Posterior cingulate gyrus (tissue), 11 donors: Measurements from ENCODE around the gene DTD1.
"Not testable (repeated sequence)": the region's sequence is repeated elsewhere in the genome, so short reads cannot be mapped to it uniquely, and the experiment has no call there.

Experiments
- DNase-seq, 10 donors: peaks; one replicate each; pipeline versions ENCODE4 v3.0.0 to v3.0.0-alpha.2; 2020 to 2021; ENCODE audit warnings: mixed read lengths in 3 of 10
- intact Hi-C: fragments of 100-400 bp; cut with DNase I; formaldehyde crosslinking; loops from one replicate; pipeline ENCODE4 v1.15.1; 2023

Gene DTD1

GRCh38 chr20:18780385-18781130 lies 192.7 kb downstream of the DTD1 start:
- intact Hi-C loops: no loop called here
- DNase-seq: no peak

GRCh38 chr20:18781509-18781908 lies 193.7 kb downstream of the DTD1 start:
- DNase-seq: no peak
- intact Hi-C loops: no loop called here

- no peak for DNase-seq
- intact Hi-C loops: no loop called here
Measured at GRCh38 chr20:18783385-18783959, 195.6 kb downstream of the DTD1 start.

GRCh38 chr20:18787046-18787445 lies 199.2 kb downstream of the DTD1 start:
- DNase-seq, intact Hi-C loops: not testable (repeated sequence)

- intact Hi-C loops: no loop called here
- no peak for DNase-seq
Measured at GRCh38 chr20:18788021-18788420, 200.2 kb downstream of the DTD1 start.

- intact Hi-C loops: loop anchor here (10.0 kb wide), 1 partner anchor 874 kb away; no protein-coding TSS in a partner anchor
- no peak for DNase-seq
Measured at GRCh38 chr20:18790787-18791186, 202.9 kb downstream of the DTD1 start.

GRCh38 chr20:18793625-18794427 lies 206.0 kb downstream of the DTD1 start:
- DNase-seq: peak; percentile 84 to 98 (median 92)
- intact Hi-C loops: loop anchor here (10.0 kb wide), 1 partner anchor 871 kb away; no protein-coding TSS in a partner anchor

GRCh38 chr20:18794428-18794787 lies 206.6 kb downstream of the DTD1 start:
- intact Hi-C loops: loop anchor here (10.0 kb wide), 1 partner anchor 870 kb away; no protein-coding TSS in a partner anchor
- DNase-seq: no peak

- intact Hi-C loops: loop anchor here (10.0 kb wide), 1 partner anchor 869 kb away; no protein-coding TSS in a partner anchor
Measured at GRCh38 chr20:18795366-18795765, 207.5 kb downstream of the DTD1 start.

GRCh38 chr20:18796282-18796833 lies 208.5 kb downstream of the DTD1 start:
- intact Hi-C loops: loop anchor here (10.0 kb wide), 1 partner anchor 868 kb away; no protein-coding TSS in a partner anchor
- DNase-seq: no peak

More at GRCh38 chr20:18795366-18795765, 207.5 kb downstream of the DTD1 start:
- DNase-seq: no peak

GRCh38 chr20:18801516-18801915 lies 213.7 kb downstream of the DTD1 start:
- DNase-seq: no peak
- intact Hi-C loops: no loop called here

GRCh38 chr20:18802012-18802634 lies 214.3 kb downstream of the DTD1 start:
- DNase-seq: no peak
- intact Hi-C loops: no loop called here

GRCh38 chr20:18805881-18806280 lies 218.0 kb downstream of the DTD1 start:
- no peak for DNase-seq
- intact Hi-C loops: no loop called here

GRCh38 chr20:18808712-18809111 lies 220.9 kb downstream of the DTD1 start:
- DNase-seq: no peak
- intact Hi-C loops: no loop called here

GRCh38 chr20:18811186-18811585 lies 223.3 kb downstream of the DTD1 start:
- no peak for DNase-seq
- intact Hi-C loops: no loop called here

GRCh38 chr20:18811904-18812303 lies 224.1 kb downstream of the DTD1 start:
- DNase-seq: no peak
- intact Hi-C loops: no loop called here

GRCh38 chr20:18813483-18813882 lies 225.6 kb downstream of the DTD1 start, which contains the start of gene SCP2D1:
TSS of gene SCP2D1 (plus strand) at chr20:18813783. CDS start at chr20:18813816, 33 bp downstream.
- intact Hi-C loops: no loop called here
- no peak for DNase-seq

- intact Hi-C loops: no loop called here
Measured at GRCh38 chr20:18815194-18815942, 227.5 kb downstream of the DTD1 start.

More at GRCh38 chr20:18815194-18815942, 227.5 kb downstream of the DTD1 start:
- no peak for DNase-seq
